WI38 (cell line): ENCODE measurements around the gene SYT8.

Experiments
- H3K4me3 ChIP-seq: 2 replicates; pipeline ENCODE4 v1.5.1; 2011; ENCODE audit warnings: low read depth, mild to moderate bottlenecking, control low read depth, low read length
- TF ChIP-seq, protein P1 (sequence below): IDR thresholded peaks from 2 replicates; pipeline ENCODE4 v1.5.1; 2012; ENCODE audit warnings: low read depth, mild to moderate bottlenecking, control low read depth, low read length

Gene SYT8

GRCh38 chr11:1847926-1848639, 13.3 kb downstream of the SYT8 start:
- no peak overlapping the region for H3K4me3 ChIP-seq
- TF ChIP-seq, protein P1, sequence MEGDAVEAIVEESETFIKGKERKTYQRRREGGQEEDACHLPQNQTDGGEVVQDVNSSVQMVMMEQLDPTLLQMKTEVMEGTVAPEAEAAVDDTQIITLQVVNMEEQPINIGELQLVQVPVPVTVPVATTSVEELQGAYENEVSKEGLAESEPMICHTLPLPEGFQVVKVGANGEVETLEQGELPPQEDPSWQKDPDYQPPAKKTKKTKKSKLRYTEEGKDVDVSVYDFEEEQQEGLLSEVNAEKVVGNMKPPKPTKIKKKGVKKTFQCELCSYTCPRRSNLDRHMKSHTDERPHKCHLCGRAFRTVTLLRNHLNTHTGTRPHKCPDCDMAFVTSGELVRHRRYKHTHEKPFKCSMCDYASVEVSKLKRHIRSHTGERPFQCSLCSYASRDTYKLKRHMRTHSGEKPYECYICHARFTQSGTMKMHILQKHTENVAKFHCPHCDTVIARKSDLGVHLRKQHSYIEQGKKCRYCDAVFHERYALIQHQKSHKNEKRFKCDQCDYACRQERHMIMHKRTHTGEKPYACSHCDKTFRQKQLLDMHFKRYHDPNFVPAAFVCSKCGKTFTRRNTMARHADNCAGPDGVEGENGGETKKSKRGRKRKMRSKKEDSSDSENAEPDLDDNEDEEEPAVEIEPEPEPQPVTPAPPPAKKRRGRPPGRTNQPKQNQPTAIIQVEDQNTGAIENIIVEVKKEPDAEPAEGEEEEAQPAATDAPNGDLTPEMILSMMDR = no peak

DNA sequence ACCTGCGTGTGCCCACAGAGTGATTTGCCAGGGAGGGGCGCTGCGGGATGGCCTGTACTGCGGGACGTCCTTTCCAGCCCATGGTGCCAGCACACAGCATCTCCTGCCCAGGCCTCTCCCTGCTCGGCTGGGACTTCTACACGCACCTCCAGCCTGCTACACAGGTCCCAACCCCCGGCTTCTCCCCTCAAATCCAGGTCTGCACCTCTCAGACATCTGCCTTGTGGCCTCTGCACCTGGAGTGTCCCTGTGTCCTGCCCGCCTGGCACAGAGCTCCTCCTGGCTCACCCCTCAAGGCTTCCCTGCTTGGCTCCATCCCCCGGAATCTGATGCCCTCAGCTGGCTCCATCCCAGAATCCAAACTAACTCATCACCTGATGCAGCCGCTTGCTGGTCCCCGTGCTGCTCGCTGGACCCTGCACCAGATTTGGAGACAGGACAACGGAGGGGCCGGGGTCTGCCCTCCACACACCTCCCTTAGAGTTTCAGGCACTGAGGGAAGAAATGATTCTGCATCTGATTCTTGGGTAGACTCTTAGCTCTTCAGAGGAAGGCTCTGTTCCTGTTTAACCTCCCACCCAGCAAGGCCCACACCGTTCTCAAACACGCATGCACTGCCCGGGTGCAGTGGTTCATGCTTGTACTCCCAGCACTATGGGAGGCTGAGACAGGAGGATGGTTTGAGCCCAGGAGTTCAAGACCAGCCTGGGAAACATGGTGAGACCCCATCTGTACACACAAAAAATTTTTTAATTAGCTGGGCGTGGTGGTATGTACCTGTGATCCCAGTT, 14.0 kb downstream of the SYT8 start:
- TF ChIP-seq, protein P1 = no peak
- H3K4me3 ChIP-seq = no peak overlapping the region

- no peak overlapping the region for H3K4me3 ChIP-seq
- TF ChIP-seq, protein P1 = no peak
Measured at GRCh38 chr11:1851468-1852180, 16.8 kb downstream of the SYT8 start.

GRCh38 chr11:1852271-1852876, 17.6 kb downstream of the SYT8 start:
- H3K4me3 ChIP-seq = no peak overlapping the region
- TF ChIP-seq, protein P1 = no peak

DNA sequence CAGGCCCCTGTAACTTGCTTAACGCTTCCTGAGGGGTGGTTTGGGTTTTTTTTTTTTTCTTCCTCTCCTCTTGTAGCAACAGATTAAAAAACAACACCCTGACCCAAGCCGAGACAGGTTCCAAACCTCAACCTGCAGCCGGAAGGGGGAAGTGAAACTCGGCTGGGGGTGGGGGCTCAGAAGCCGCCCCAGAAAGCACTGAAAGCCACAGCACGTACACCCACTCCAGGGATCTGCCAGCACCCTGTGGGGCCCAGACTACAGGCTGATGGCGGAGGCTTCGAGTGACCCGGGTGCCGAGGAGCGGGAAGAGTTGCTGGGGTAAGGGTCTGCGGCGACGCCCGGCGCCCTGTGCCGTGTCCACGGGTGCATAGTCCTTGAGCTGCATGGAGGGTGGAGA, 18.1 kb downstream of the SYT8 start, which contains the start of gene LSP1:
Gene LSP1 (plus strand): TSS at position 208 of the 400 bp plus-strand sequence. CDS start 61 bp downstream, at position 269.
- H3K4me3 ChIP-seq = no peak within 1 kb of the TSS
- TF ChIP-seq, protein P1 = no peak

DNA sequence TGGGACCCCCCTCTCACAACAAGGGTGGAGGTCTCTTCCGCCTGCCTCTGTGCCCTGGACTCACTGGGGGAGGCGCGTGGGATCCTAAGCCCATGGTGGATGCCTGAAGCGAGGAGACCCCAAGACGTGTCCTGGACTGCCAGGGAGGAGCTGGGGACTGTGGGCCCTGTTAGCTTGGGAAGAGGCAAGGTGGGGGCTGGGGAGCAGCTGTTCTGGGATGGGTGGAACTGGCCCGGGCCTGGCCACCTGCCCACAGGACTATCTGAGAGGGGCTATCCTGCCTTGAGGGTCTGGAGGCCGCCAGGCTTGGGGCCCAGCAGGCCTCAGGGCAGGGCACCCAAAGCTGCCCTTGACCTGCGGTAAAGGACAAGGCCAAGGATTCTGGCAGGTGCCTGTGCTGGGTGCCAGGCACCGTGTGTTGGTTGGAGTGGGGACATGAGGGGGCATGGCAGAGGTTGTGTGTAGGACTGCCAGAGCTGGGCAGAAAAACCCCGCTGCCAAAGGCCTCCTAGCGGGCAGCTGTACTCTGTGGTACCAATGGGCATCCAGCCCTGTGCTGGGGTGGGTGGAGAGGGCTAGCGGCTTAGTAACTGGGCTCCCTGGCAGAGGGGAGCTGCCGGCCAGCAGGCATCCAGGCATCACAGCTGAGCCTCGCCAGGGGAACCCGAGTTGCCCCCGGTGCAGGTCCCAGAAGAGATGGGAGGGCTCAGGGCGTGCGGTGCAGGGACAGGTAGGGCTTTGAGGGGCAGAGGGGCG, 18.8 kb downstream of the SYT8 start:
- TF ChIP-seq, protein P1 = no peak
- H3K4me3 ChIP-seq = no peak overlapping the region
